HepG2 (cell line): ENCODE measurements around the gene DDAH1. TPM values are rescaled to one million over a fixed set of nuclear protein-coding genes. Genes with fewer than 3 reads are reported as not detected.
A peak's percentile ranks its signal among the peaks of the same experiment; 100 is the strongest.

Experiments used
- ASH2L ChIP-seq: fragments of 300-600, 200-600 bp; sonication (generic); IDR thresholded peaks from 2 replicates; pipeline ENCODE4 v1.7.0; 2017; ENCODE audit warnings: low read depth, mild to moderate bottlenecking, moderate library complexity, mixed read lengths, low read length; ENCODE audit not compliant: insufficient read length
- BRCA1 ChIP-seq: sonication (generic); formaldehyde crosslinking; IDR thresholded peaks from 2 replicates; pipeline ENCODE4 v1.4.0; 2020; ENCODE audit warnings: missing genetic modification reagents
- CTCF ChIP-seq: sonication (generic); formaldehyde crosslinking; IDR thresholded peaks from 2 replicates; pipeline ENCODE4 v1.5.0; 2020; ENCODE audit warnings: mild to moderate bottlenecking, missing genetic modification reagents, moderate library complexity
- EED ChIP-seq: sonication (generic); formaldehyde crosslinking; IDR thresholded peaks from 2 replicates; pipeline ENCODE4 v1.5.0; 2020; ENCODE audit warnings: mild to moderate bottlenecking, missing genetic modification reagents
- KDM5A ChIP-seq: fragments of 200-600 bp; sonication (generic); IDR thresholded peaks from 2 replicates; pipeline ENCODE4 v1.7.0; 2018; ENCODE audit warnings: antibody characterized with exemption, mild to moderate bottlenecking, low read length, borderline replicate concordance
- MAFG ChIP-seq: sonication (generic); formaldehyde crosslinking; IDR thresholded peaks from 2 replicates; pipeline ENCODE4 v1.5.1; 2020; ENCODE audit warnings: mild to moderate bottlenecking, missing genetic modification reagents
- RBAK ChIP-seq: sonication (generic); formaldehyde crosslinking; IDR thresholded peaks from 2 replicates; pipeline ENCODE4 v1.5.1; 2020; ENCODE audit warnings: mild to moderate bottlenecking, missing genetic modification reagents
- SIN3B ChIP-seq: fragments of 150-350 bp; IDR thresholded peaks from 2 replicates; pipeline ENCODE4 v1.6.1; 2014; ENCODE audit warnings: low read length
- TCF7 ChIP-seq: sonication (generic); IDR thresholded peaks from 2 replicates; pipeline ENCODE4 v1.6.1; 2016; ENCODE audit warnings: antibody characterized with exemption, low read depth
- ZNF124 ChIP-seq: sonication (generic); formaldehyde crosslinking; IDR thresholded peaks from 2 replicates; pipeline ENCODE4 v1.4.0; 2020; ENCODE audit warnings: missing genetic modification reagents
- ZNF331 ChIP-seq: sonication (generic); formaldehyde crosslinking; IDR thresholded peaks from 2 replicates; pipeline ENCODE4 v1.4.0; 2020; ENCODE audit warnings: missing genetic modification reagents
- ZNF605 ChIP-seq: sonication (generic); formaldehyde crosslinking; IDR thresholded peaks from 2 replicates; pipeline ENCODE4 v1.8.0; 2022; ENCODE audit warnings: mild to moderate bottlenecking, missing genetic modification reagents
- ZNF678 ChIP-seq: sonication (generic); formaldehyde crosslinking; IDR thresholded peaks from 2 replicates; pipeline ENCODE4 v1.4.0; 2020; ENCODE audit warnings: mild to moderate bottlenecking, missing genetic modification reagents
- ZNF737 ChIP-seq: sonication (generic); formaldehyde crosslinking; IDR thresholded peaks from 2 replicates; pipeline ENCODE4 v1.5.0; 2020; ENCODE audit warnings: missing genetic modification reagents, mild to moderate bottlenecking, borderline replicate concordance
- ZNF776 ChIP-seq: sonication (generic); formaldehyde crosslinking; IDR thresholded peaks from 2 replicates; pipeline ENCODE4 v1.4.0; 2020; ENCODE audit warnings: mild to moderate bottlenecking, missing genetic modification reagents
- polyA plus RNA-seq, 8 experiments: library from polyadenylated mRNA; depleted of rRNA in 3 of 8; stranded (reverse) in 7 of 8; unstranded in 1 of 8; fragments of >200 nt; fragmentation: Illumina TruSeq in 4 of 8; extraction: Trizol in 4 of 8; gene quantifications; 2 replicates each; pipeline versions ENCODE4 v1.2.1 to v1.2.3, GENCODE V29; 2011 to 2016; ENCODE audit warnings: low read depth in 4 of 8, missing spikeins in 1 of 8, mixed read lengths in 1 of 8; ENCODE audit not compliant: insufficient read depth in 1 of 8
- total RNA-seq, 5 experiments: library from RNA; depleted of rRNA; stranded (reverse); fragments of >200 nt; fragmentation: Illumina TruSeq; extraction: Trizol; gene quantifications; 2 replicates each; pipeline ENCODE4 v1.2.3, GENCODE V29; 2016; ENCODE audit warnings: low read depth in 1 of 5
- TF ChIP-seq, protein P1 (sequence below): sonication (generic); formaldehyde crosslinking; IDR thresholded peaks from 2 replicates; pipeline ENCODE4 v1.8.1; 2023; ENCODE audit warnings: mild to moderate bottlenecking, missing genetic modification reagents
- TF ChIP-seq, protein P2 (sequence below): sonication (generic); formaldehyde crosslinking; IDR thresholded peaks from 2 replicates; pipeline ENCODE4 v1.4.0; 2020; ENCODE audit warnings: missing genetic modification reagents
- TF ChIP-seq, protein P3 (sequence below): sonication (generic); formaldehyde crosslinking; conservative IDR thresholded peaks from 2 replicates; pipeline ENCODE4 v1.8.1; 2023; ENCODE audit warnings: missing genetic modification reagents
- TF ChIP-seq, protein P4 (sequence below): IDR thresholded peaks from 2 replicates; pipeline ENCODE4 v1.6.1; 2016
- TF ChIP-seq, protein P5 (sequence below): sonication (generic); formaldehyde crosslinking; IDR thresholded peaks from 2 replicates; pipeline ENCODE4 v1.9.0; 2021; ENCODE audit warnings: missing genetic modification reagents, borderline replicate concordance

Gene DDAH1
- total and polyA plus RNA-seq, 2 of the 13 experiments (the other 11 are each of a cell fraction or from before 2014, with no cell fraction given), result 39.7 to 64.4 TPM

GRCh38 chr1:85276215-85276977 lies 188.6 kb downstream of the DDAH1 start, which contains the start of gene BCL10 (continued):
- no peak for TF ChIP-seq SIN3B
- TF ChIP-seq CTCF (CRISPR knock-in tag), result no peak
- 0 out of 2 replicates have a peak, but pooled peaks have one; percentile 33 for TF ChIP-seq ZNF124 (CRISPR knock-in tag)
- TF ChIP-seq ZNF605 (CRISPR knock-in tag), result peak; percentile 91; the same call in 1 of the 2 replicates
- no peak for TF ChIP-seq BRCA1 (CRISPR knock-in tag)
- no peak for TF ChIP-seq ZNF776
- TF ChIP-seq TCF7, result no peak
- TF ChIP-seq KDM5A, result no peak
- no peak for TF ChIP-seq RBAK (CRISPR knock-in tag)
- peak; percentile 69 for TF ChIP-seq ZNF331
- TF ChIP-seq, protein P1, sequence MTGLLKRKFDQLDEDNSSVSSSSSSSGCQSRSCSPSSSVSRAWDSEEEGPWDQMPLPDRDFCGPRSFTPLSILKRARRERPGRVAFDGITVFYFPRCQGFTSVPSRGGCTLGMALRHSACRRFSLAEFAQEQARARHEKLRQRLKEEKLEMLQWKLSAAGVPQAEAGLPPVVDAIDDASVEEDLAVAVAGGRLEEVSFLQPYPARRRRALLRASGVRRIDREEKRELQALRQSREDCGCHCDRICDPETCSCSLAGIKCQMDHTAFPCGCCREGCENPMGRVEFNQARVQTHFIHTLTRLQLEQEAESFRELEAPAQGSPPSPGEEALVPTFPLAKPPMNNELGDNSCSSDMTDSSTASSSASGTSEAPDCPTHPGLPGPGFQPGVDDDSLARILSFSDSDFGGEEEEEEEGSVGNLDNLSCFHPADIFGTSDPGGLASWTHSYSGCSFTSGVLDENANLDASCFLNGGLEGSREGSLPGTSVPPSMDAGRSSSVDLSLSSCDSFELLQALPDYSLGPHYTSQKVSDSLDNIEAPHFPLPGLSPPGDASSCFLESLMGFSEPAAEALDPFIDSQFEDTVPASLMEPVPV (CRISPR knock-in tag), result peak; percentile 37; the same call in 1 of the 2 replicates
- TF ChIP-seq, protein P2, sequence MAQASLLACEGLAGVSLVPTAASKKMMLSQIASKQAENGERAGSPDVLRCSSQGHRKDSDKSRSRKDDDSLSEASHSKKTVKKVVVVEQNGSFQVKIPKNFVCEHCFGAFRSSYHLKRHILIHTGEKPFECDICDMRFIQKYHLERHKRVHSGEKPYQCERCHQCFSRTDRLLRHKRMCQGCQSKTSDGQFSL (CRISPR knock-in tag), result no peak
- TF ChIP-seq, protein P3, sequence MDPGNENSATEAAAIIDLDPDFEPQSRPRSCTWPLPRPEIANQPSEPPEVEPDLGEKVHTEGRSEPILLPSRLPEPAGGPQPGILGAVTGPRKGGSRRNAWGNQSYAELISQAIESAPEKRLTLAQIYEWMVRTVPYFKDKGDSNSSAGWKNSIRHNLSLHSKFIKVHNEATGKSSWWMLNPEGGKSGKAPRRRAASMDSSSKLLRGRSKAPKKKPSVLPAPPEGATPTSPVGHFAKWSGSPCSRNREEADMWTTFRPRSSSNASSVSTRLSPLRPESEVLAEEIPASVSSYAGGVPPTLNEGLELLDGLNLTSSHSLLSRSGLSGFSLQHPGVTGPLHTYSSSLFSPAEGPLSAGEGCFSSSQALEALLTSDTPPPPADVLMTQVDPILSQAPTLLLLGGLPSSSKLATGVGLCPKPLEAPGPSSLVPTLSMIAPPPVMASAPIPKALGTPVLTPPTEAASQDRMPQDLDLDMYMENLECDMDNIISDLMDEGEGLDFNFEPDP (CRISPR knock-in tag), result no peak
- TF ChIP-seq EED (CRISPR knock-in tag), result no peak
- TF ChIP-seq, protein P4, sequence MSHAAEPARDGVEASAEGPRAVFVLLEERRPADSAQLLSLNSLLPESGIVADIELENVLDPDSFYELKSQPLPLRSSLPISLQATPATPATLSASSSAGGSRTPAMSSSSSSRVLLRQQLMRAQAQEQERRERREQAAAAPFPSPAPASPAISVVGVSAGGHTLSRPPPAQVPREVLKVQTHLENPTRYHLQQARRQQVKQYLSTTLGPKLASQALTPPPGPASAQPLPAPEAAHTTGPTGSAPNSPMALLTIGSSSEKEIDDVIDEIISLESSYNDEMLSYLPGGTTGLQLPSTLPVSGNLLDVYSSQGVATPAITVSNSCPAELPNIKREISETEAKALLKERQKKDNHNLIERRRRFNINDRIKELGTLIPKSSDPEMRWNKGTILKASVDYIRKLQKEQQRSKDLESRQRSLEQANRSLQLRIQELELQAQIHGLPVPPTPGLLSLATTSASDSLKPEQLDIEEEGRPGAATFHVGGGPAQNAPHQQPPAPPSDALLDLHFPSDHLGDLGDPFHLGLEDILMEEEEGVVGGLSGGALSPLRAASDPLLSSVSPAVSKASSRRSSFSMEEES (CRISPR knock-in tag), result no peak
- no peak for TF ChIP-seq ZNF737 (CRISPR knock-in tag)
- TF ChIP-seq ASH2L, result peak; percentile 32
- TF ChIP-seq MAFG (CRISPR knock-in tag), result no peak
- TF ChIP-seq, protein P5, sequence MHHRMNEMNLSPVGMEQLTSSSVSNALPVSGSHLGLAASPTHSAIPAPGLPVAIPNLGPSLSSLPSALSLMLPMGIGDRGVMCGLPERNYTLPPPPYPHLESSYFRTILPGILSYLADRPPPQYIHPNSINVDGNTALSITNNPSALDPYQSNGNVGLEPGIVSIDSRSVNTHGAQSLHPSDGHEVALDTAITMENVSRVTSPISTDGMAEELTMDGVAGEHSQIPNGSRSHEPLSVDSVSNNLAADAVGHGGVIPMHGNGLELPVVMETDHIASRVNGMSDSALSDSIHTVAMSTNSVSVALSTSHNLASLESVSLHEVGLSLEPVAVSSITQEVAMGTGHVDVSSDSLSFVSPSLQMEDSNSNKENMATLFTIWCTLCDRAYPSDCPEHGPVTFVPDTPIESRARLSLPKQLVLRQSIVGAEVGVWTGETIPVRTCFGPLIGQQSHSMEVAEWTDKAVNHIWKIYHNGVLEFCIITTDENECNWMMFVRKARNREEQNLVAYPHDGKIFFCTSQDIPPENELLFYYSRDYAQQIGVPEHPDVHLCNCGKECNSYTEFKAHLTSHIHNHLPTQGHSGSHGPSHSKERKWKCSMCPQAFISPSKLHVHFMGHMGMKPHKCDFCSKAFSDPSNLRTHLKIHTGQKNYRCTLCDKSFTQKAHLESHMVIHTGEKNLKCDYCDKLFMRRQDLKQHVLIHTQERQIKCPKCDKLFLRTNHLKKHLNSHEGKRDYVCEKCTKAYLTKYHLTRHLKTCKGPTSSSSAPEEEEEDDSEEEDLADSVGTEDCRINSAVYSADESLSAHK (CRISPR knock-in tag), result no peak
- no peak for TF ChIP-seq ZNF678
